GM04503 (cell line): ENCODE measurements around the gene INTS15.

Experiments
- DNase-seq: peaks from one replicate; pipeline ENCODE4 v3.0.0-alpha.2; 2012; ENCODE audit warnings: low read depth

The INTS15 gene

DNA sequence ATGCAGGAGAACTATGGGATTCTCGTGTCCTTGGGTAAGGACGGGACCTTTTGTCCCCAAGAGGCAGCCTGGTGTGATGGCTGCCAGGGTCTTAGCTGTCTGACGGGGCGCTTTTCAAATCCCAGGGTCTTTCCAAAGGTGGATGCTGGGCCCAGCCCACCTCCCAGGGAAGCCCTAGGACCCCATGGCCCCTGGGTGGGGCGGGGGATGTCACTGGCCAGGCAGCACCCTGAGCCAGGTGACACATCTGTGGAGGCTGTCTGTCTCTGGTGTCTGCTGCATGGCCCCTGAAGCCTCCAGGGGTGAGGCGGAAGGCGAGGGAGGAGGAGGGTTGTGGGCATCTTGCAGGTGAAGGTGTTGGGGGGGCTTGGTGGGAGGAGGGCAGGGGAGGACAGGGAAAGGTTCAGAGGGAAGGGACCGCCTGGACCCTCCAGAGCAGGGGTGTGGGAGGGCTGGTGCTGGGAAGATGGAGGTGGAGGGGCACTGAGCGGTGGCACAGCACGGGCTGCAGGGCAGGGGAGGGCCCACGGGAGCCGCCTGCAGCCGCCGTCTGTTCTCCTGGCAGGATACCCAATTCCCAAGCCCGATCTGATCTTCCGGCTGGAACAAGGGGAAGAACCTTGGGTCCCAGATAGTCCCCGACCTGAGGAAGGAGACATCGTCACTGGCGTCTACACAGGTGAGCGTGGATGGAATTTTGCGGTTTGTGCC lies 54.2 kb downstream of the INTS15 start:
- no peak for DNase-seq

DNA sequence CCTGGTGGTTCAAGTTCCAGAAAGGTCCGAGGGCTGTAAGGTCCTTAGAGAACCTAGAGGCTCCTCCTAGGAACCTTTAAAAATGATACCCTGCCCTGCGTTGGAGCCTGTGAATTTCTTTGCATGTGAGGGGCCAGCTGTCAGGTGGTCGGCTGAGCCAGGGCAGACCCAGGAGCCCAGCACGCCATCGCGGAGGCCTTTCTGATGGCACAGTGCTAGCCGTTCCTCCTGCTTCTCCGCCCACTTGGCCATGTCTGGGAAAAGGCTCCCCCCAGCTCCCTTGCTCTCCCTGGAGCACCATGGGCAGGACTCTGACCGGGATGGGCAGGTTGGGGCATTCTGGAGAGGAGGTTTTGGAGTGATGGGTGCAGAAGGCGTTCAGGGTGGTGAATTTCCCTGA lies 54.9 kb downstream of the INTS15 start:
- DNase-seq = no peak

DNA sequence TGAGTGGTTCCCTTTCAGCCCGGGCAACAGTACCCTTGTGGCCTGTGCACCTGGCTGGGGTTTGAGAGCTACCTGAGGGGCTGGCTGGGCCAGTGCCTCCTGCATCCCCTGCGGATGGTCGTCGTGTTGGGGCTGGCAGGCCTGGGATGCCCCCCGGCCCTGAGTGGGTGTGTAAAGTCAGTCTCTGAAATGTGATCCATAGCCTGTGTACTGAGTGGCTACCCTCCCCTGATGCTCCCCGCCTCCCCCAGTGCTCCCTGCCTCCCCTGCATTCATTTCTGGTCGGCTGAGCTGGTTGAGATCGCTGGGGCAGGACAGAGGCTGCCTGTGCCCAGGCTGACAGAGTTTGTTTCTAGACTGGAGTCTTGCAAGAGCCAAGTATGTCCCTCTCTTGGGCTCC lies 56.6 kb downstream of the INTS15 start:
- DNase-seq = no peak

DNA sequence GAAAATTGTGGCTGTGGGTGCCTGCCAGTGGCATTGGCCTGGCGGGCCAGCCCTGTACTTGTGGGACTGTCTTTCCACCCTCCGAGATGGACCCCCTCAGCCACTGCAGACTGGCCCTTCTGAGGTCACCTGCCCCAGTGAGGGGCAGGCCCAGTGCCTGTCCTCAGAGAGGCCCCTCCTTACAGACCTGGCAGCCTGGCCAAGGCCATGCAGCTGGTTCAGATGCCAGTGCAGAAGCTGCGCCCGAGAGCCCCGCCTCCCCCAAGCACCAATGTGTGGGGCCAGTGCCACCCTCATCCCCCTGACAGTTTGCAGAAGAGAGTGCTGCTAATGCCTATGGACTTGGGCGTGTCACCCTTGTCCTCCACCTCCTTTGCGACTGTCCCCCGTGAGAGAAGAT lies 57.3 kb downstream of the INTS15 start:
- no peak for DNase-seq

DNA sequence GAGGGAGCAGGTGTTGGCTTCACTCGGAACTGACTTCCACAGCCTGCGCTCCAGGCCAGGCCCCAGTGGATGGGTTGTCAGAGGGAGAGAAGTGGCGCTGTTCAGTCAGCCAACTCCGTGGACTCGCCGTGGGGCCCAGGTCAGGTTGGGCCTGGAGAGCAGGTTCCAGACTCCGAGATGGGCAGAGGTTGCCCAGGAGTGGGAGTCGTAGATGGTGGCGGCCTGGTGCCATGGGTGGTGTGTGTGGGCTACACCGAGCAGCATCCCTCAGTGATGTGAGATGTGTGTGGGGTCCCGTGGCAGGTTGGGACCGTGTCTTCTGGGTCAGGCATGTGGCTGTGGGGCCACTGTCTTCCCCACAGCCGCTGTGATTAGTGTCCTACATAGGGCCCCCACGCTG lies 57.7 kb downstream of the INTS15 start:
- no peak for DNase-seq

DNA sequence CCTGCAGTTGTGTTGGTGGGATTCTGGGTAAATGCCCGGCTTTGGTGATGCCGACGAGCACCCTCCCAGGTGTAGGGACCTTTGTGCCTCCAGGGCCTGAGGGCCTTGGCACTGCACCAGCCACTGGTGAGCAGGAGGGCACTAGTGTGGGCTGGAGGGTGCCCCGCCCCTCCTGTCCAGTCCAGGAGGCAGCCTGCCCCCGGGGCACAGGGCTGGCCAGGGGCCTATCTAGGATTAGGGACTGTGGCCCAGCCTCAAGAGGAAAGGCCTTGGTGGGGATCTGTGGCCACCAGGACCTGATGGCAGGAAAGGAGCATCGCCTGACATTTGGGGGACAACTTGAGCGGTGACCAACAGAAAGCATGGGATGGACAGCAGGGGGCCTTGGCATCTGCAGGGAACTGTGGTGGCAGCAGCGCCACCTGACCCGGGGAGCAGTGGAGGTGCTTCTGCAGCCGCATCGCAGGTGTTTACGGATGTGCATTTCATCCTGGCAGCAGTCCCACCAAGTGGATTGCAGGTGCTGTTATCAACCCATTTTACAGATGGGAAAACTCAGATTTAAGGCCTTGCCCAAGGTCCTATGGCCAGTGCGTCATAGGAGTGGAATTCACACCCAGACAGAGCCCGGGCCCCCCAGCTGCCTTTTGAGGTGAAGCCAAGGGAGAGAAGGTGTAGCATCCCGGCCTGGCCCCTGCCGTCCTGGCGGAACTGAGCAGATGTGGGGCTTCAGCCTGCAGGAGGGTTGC lies 58.4 kb downstream of the INTS15 start:
- no peak for DNase-seq

DNA sequence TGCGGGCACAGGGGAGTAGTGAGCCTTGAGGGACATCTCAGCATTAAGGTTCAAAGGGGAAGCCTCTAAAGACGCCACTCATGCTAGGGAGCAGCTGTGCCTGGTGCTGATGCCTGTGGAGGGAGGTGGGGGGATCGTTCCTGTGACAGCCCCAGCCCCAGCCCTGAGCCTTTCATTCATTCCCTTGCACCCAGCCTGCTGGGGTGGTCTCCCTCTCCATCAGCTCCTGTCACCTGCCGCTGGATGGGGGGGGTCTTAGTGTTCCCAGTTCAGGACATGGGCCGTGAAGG lies 58.9 kb downstream of the INTS15 start:
- no peak for DNase-seq

DNA sequence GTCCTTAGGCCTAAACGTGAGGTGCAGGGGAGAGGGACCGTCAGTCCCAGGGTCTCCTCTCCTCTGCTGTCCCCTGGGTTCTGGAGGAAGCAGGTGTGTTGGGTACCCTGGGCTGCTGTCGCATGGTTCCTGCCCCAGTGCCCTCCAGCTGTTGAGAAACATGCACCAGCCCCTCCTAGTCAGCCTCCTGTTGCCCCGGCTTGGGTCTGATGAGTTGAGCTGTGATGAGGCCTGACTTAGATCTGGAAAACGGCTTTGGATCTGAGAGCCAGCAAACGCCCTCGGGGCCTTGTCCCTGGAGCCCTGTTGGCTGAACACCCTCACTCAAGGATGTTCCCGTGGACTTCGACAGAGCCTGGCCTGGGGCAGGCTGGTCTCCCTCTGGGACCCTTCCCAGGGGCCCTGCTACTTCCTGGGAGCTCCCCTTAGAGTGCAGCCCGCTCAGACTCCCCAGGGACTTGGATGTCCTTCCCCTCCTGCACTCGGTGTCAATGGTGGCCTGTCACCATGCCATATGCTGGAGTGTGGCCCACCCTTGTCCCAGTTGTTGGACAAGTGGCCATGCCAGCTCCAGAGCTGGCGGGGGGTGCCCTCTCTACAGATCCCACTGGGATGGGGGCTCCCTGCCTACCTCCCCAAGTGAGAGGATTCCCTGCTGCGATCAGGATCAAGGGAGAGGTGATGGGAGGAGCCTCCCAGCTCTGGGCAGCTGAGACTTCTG lies 59.6 kb downstream of the INTS15 start:
- no peak for DNase-seq

DNA sequence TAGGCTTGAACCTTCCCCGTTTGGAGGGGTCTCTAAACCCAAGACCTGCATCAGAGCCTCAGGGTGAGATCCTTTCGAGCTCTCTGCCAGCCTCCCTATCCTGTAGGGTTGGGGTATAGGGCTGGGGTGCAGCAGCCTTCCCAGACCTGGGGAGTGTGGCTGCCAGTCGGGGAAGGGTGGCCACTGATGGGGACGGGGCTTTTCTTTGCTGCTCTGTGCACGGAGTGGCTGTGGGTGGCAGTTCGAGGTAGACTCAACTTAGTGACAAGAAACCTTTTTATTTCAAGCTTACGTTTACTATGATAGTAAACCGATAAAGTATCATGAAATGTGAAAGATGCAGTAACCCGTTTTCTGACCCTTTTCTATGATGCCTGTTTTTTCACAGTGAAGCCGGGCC lies 60.3 kb downstream of the INTS15 start:
- DNase-seq = no peak

DNA sequence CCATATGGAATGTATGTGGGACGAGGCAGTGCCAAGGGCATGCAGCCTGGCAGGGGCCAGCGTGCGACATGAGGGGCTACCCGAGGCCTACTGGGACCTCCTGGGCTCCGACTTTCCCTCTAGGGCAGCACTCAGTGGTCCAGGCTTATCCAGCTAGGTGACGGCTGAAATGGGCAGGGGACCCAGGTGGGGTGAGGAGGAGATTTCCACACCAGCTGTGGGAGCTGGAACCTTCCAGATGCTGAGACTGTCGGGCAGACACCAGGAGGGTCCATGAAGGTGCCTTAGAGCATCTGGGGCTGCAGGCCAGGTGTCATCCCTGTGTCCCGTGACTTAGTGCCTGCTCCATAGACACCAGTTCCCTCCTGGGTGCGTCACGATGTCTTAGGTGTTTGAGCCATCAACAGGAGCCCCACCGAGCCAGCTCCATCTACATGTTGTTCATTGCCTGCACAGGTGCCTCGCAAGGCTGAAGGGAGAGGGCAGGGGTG lies 60.7 kb downstream of the INTS15 start:
- no peak for DNase-seq

DNA sequence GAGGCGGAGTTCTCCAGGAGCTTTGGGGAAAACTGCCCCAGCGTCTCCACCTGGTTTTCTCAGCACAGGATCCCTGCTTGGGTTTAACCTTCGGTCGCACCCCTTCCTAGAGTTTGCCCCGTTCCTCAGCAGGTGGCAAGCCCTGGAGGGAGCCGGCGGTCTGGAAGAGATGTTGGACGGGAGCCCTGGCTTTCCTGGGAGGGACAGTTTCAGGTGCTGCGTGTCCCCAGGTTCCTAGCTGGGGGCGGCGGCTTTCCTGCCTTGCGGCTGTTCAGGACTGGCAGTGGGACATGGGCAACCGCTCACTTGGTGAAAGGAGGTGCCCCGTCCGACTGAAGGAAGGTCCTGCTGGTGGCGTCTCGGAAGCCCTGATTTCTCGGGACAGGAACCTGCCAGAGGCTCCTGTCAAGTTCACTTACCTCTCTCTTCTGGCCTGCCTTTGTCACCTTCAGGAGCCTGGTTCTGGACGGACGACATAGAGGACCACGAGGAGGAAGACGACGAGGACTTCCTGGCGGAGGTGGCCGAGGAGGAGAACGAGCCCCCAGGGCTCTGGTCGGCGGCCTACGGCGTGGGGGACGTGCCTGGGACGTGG lies 62.1 kb downstream of the INTS15 start:
- DNase-seq = no peak

DNA sequence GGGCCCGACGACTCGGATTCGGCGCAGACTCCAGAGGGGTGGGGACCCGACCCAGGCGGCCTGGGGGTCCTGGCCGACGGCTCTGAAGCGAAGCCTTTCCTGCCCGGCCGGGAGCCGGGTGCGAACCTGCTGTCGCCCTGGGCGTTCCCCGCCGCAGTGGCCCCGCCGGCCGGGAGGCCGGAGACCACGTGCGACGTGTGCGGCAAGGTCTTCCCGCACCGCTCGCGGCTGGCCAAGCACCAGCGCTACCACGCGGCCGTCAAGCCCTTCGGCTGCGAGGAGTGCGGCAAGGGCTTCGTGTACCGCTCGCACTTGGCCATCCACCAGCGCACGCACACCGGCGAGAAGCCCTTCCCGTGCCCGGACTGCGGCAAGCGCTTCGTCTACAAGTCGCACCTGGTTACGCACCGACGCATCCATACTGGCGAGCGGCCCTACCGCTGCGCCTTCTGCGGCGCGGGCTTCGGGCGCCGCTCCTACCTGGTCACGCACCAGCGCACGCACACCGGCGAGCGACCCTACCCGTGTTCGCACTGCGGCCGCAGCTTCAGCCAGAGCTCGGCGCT lies 62.7 kb downstream of the INTS15 start:
- DNase-seq = no peak

DNA sequence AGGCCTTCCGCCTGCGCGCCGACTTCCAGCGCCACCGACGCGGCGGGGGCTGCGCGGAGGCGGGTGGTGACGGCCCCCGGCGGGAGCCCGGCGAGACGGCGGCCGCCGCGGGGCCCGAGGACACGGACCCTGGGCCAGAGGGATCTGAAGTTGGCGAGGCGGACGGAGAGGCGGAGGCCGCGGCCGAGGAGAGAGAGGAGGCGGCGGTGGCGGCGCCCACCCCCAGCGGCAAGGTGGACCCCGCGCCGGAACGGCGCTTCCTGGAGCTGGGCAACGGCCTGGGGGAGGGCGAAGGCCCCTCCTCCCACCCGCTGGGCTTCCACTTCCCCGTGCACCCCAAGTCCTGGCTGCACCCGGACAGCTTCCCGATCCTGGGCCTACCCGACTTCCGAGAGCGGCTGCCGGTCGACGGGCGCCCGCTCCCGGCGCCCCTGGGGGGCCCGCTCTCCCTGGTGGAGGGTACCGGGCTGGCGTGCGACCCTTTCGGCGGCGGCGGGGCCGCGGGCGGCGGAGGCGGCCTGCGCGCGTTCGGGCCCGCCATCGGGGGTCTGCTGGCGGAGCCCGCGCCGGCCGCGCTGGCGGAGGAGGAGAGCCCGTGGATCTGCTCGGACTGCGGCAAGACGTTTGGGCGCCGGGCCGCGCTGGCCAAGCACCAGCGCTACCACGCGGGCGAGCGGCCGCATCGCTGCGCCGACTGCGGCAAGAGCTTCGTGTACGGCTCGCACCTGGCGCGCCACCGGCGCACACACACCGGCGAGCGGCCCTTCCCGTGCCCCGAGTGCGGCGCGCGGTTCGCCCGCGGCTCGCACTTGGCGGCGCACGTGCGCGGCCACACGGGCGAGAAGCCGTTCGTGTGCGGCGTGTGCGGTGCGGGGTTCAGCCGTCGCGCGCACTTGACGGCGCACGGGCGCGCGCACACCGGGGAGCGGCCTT lies 63.5 kb downstream of the INTS15 start:
- DNase-seq = no peak

DNA sequence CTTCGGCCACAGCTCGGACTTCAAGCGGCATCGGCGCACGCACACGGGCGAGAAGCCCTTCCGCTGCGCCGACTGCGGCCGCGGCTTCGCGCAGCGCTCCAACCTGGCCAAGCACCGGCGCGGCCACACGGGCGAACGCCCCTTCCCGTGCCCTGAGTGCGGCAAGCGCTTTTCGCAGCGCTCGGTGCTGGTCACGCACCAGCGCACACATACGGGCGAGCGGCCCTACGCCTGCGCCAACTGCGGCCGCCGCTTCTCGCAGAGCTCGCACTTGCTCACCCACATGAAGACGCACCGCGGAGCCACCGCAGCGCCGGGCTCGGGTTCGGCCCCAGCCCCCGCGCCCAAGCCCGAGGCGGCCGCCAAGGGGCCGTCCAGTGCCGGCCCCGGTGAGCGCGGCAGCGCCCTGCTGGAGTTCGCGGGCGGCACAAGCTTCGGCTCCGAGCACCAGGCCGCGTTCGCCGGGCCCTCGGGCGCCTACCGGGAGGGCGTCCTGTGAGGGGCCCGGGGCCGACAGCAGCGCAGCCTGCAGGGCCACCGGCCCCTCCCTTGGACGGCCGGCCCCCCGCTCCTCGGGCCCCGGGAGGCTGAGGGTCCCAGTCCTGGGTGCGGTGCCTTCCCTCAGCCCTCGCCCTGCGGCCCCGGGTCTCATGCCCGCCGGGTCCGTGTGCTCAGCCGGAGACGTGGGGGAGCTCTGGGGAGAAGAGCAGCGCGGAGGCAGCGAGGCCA lies 64.5 kb downstream of the INTS15 start:
- no peak for DNase-seq

DNA sequence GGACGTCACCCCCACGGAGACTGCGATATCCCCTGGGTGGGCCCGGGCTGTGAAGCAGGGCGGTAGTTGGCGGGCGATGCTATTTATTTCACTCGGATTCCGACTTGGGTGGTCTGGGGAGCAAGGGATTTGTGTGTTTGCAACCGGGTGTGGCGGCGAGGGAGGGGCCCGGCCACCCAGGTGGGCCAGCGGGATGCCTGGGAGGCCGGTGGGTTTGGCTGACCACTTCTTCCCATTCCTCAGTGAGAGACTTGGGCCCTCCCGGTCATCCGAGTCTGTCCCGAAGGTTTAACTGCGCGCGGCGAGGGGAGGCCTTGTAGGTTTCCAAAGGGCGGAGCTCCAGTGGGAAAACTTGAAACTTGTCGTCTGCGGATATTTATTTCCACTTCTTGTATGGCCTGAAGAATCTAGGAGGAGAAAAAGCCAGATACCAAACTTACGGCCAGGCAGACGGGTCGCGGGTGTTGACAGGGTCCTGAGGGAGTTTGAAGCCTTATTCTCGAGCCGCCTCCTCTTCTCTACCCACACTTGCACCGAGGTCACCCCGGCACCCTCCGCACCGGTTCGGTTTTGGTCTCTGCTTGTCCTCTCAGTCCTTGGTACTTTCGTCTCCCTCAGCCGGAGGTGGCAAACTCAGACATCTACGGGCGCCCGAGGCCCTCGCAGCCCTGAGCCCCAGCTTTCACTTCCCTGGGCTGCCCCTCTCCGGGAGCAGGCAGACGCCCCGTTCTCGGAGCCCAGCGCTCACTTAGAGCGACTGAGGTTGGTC lies 65.2 kb downstream of the INTS15 start:
- DNase-seq = no peak

DNA sequence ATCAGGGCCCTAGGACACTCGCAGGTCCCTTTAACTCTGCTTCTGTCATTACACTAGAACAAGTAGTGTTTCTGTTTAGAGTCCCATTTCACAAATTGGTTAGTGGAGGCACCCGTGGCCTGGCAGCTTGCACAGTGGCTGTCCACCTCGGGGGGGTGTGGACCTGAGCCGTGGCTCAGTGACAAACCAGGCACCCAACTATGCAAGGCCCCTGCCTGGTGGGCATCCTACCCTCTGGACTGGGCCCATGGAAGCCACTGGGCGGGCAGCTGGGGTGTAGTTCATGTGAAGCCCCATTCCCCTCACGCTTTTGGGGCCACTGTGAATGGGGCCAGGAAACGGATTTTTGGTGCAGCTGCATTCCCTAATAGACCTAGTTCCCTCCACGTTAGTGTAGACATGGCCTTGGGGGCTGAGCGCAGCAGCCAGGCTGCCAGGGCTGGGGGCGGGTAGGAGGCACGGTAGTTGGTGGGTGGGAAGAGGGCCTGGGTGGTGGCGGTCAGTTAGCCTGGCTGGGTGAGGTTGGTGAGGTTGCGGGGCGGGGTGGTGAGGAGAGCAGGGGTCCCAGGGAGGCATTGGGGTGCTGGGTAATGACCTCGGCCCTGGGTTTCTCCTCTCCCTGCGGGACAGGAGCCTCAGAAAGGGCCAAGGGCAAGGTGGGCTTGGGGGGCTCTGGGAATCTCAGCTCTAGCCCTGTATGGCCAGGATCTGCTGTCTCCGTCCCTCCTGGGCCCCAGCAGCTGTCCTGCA lies 66.0 kb downstream of the INTS15 start:
- no peak for DNase-seq

DNA sequence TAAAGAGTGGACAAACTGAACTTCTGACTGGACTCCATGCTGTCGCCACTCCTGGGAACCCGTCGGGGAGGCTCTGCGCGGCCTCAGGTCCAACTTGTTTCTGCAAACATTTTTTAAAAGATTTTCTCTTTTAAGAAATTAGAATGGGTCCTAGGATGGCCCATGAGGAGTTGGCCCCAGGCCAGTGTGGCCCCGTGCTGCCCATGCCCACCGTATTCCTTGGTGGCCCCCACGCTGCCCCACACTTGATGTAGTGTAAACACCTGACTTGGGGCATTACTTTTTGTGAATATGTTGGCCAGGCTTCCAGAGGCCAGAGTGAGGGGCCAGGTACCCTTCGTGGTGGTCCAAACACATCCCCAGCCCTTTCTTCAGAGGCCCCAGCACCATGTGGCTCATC lies 66.6 kb downstream of the INTS15 start:
- DNase-seq = no peak
